Ectodermal cell (in vitro differentiated cells): Measurements from ENCODE around the gene SLC25A28.
"Not testable (repeated sequence)": the region's sequence is repeated elsewhere in the genome, so short reads cannot be mapped to it uniquely, and the experiment has no call there.

Experiments used
- H3K27ac ChIP-seq: 2 replicates; pipeline ENCODE4 v1.7.0; 2013; ENCODE audit warnings: mild to moderate bottlenecking, low read depth, low read length; ENCODE audit not compliant: insufficient read depth, poor library complexity, severe bottlenecking
- H3K27me3 ChIP-seq: 2 replicates; pipeline ENCODE4 v1.7.0; 2013; ENCODE audit warnings: mild to moderate bottlenecking, low read length; ENCODE audit not compliant: insufficient read depth, control insufficient read depth, poor library complexity, severe bottlenecking
- H3K36me3 ChIP-seq: one replicate; pipeline ENCODE4 v1.7.0; 2013; ENCODE audit warnings: low read length; ENCODE audit not compliant: control insufficient read depth, insufficient read depth
- H3K4me1 ChIP-seq: one replicate; pipeline ENCODE4 v1.7.0; 2013; ENCODE audit warnings: low read length; ENCODE audit not compliant: control insufficient read depth, insufficient read depth
- H3K4me3 ChIP-seq: 2 replicates; pipeline ENCODE4 v1.7.0; 2013; ENCODE audit warnings: low read depth, low read length, control low read depth; ENCODE audit not compliant: insufficient read depth
- H3K9me3 ChIP-seq: 2 replicates; pipeline ENCODE4 v1.7.0; 2013; ENCODE audit warnings: mild to moderate bottlenecking, low read length, moderate library complexity; ENCODE audit not compliant: control insufficient read depth
- WGBS, 2 experiments: methylation state at CpG; one replicate each; pipeline ENCODE4 v1.1.7; 2013; ENCODE audit warnings: missing lambda C conversion rate in 2 of 2; 5-methylcytosine and 5-hydroxymethylcytosine counted together

SLC25A28 gene

DNA sequence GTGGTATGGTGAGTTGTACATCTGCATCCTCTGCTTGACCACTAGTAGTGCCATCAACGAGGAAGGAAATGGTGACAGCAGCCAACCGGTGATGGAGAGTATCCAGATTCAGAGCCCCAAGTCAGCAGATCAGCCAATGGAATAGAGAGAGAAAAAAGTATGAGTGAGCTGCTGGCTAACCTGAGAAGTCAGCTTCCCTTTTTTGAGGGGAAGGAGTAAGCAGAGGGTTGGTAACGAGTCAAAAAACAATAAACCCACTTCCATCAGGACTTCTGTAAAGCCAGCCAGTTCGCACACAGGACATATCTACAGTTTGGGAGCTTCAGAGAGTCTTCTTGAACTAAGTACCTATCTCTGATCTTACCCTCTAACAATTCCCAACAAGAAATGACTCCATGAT lies 8.9 kb downstream of the SLC25A28 start:
- Histone ChIP-seq H3K9me3 (no peaks in the 10 kb centered on the region), H3K27ac (no peak overlapping the region), H3K4me1 (no peaks in the 10 kb centered on the region), H3K36me3 (peaks cover 4% of the 10 kb centered on the region), H3K27me3 (no peaks in the 10 kb centered on the region), H3K4me3 (no peak overlapping the region)
- WGBS, 2 experiments: 95 to 96% methylated on average over 4 of the region's 4 CpGs

DNA sequence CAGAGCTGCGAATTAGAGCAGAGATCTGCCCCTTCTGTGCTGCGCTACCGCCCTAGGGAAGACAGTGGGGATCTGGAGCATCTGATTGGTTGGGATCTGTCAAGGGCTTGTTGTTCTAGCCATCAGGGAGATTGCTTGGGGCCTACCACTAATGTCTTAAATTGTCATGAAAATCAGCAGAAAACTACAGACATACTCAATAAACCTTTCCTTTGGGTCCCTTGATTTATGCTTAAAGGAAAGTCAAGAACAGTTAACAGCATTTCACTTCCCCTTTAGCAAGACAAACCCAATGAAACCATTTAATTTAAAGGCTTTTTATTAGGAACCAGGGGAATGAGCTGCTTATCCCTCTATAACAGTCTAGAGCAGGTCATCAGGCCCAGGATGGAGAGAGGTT lies 10.0 kb downstream of the SLC25A28 start:
- WGBS, 2 experiments: 89 to 93% methylated on average over 3 of the region's 3 CpGs
- no peak overlapping the region for H3K4me3 ChIP-seq
- H3K27ac ChIP-seq: no peak overlapping the region
- H3K36me3 ChIP-seq: peaks cover 4% of the 10 kb centered on the region
- no peaks in the 10 kb centered on the region for H3K27me3 ChIP-seq
- no peaks in the 10 kb centered on the region for H3K9me3 ChIP-seq
- H3K4me1 ChIP-seq: no peaks in the 10 kb centered on the region

DNA sequence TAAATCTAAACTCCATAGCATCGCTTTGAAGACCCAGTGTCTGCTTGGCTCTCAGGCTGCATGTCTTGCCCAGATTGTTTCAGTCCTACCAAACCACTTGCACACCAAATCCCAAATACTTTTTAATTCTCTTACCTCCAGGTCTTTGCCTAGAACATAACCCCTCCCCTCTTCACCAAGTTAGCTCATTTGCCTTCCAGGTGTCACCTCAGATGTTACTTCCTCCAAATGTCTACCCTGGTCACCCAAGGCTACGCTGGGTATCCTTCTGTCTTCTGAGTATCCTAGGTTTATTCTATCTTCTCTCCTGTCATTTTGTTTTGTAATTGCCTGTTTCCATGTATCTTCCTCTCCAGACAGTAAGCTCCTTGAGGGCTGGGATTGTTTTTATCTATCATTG lies 11.1 kb downstream of the SLC25A28 start:
- 95 to 99% methylated on average over 2 of the region's 2 CpGs for WGBS, 2 experiments

DNA sequence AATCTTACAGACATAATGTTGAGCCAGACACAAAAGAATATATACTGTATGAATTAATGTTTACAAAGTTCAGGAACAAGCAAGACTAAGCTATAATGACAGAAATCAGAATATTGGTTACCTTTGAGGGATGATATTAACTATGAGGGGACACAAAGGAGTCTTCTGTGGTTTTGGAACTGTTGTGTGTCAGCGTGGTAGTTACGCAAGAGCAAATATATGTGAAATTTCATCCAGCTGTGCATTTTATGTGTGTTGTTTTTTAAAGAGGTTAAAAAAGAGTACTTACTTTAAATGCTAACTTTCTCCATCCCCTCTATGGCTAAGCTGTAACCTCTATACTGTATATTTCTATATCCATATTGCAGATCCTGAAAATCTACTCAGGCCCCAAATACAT lies 14.9 kb downstream of the SLC25A28 start:
- H3K9me3 ChIP-seq: no peaks in the 10 kb centered on the region
- H3K4me1 ChIP-seq: no peaks in the 10 kb centered on the region
- no peaks in the 10 kb centered on the region for H3K27me3 ChIP-seq
- H3K27ac ChIP-seq: no peak overlapping the region
- no peaks in the 10 kb centered on the region for H3K36me3 ChIP-seq
- WGBS, 2 experiments: 39 to 57% methylated on average over 2 of the region's 2 CpGs
- no peak overlapping the region for H3K4me3 ChIP-seq

More for the DNA sequence above, 11.1 kb downstream of the SLC25A28 start:
- Histone ChIP-seq H3K4me1 (no peaks in the 10 kb centered on the region), H3K9me3 (no peaks in the 10 kb centered on the region), H3K36me3 (peaks cover 4% of the 10 kb centered on the region), H3K27ac (no peak overlapping the region), H3K27me3 (no peaks in the 10 kb centered on the region), H3K4me3 (no peak overlapping the region)

DNA sequence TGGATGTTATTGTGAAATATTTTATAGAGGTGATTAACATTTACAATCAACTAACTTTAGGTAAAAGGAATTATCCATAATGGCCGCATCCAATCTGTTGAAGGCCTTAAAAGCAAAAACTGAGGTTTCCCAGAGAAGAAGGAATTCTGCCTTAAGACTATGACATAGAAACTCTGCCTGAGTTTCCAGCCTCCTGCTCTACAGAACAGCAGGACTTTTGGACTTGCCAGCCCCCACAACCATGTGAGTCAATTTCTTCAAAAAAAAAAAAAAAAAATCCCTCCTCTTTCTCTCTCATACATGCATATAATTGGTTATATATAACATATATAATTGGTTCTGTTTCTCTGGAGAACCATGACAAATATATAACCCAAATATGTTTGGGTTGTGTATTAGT lies 15.4 kb downstream of the SLC25A28 start:
- no peaks in the 10 kb centered on the region for H3K27me3 ChIP-seq
- H3K4me3 ChIP-seq: no peak overlapping the region
- no peak overlapping the region for H3K27ac ChIP-seq
- no peaks in the 10 kb centered on the region for H3K36me3 ChIP-seq
- no peaks in the 10 kb centered on the region for H3K4me1 ChIP-seq
- WGBS, 2 experiments: 89 to 93% methylated on average over 1 of the region's 1 CpG
- no peaks in the 10 kb centered on the region for H3K9me3 ChIP-seq

DNA sequence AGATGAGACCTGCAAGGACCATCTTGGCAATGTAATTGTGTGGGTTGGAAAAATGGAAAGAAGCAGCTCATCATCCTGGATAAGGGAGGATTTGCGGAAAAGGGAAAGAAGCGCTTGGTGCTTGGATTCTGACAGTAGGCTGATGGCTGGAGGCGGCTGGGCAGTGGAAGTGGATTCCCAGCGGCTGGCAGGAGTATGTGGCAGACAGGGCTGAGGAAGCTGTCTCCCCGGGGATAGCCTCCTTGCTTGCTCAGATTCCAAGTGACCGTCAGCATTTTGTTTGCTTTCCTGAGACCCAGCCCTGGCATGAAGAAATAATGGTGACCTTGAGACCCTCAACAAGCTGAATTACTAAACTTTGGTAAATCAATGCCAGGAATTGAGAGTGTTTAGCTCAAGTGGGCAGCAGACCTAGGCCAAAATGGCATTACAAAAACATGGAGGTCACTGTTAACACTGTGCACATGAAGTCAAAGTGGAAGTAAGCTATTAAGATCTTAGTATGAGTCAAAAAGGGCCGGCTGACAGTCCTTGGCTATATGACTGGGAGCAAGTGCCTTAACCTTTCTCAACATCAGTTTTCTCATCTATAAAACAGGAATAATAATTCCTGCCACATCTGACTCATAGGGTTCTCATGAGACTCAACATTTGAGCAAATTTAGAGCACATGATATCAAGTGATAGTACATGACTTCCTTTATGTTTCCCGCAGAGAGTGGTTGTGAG lies 21.3 kb downstream of the SLC25A28 start:
- Histone ChIP-seq H3K27ac (no peak overlapping the region), H3K4me3 (no peak overlapping the region), H3K4me1 (peaks cover 10% of the 10 kb centered on the region), H3K27me3 (no peaks in the 10 kb centered on the region), H3K9me3 (no peaks in the 10 kb centered on the region), H3K36me3 (no peaks in the 10 kb centered on the region)
- WGBS, 2 experiments: 76 to 84% methylated on average over 8 of the region's 8 CpGs

DNA sequence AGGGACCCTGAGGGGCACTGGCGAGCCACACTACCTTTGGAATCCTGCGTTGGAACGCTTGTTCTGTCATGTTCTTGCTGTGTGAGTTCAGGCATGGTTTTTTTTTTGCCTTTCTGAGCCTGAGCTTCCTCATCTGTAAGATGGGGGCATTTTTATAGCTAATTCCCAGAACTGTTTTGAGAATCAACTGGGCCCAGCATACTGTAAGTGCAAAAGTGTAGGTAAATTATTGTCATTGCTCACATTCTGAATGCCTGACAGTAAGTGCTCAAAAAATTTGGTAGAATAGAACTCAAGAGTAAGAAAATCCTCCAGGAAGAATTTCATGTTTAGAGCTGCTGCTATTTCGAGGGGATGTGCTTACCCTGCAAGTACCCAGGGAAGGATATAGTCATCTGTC lies 22.2 kb downstream of the SLC25A28 start:
- peaks cover 10% of the 10 kb centered on the region for H3K4me1 ChIP-seq
- no peaks in the 10 kb centered on the region for H3K9me3 ChIP-seq
- WGBS, 2 experiments: 51 to 60% methylated on average over 4 of the region's 4 CpGs
- H3K27me3 ChIP-seq: no peaks in the 10 kb centered on the region
- H3K4me3 ChIP-seq: no peak overlapping the region
- H3K36me3 ChIP-seq: no peaks in the 10 kb centered on the region
- H3K27ac ChIP-seq: no peak overlapping the region

DNA sequence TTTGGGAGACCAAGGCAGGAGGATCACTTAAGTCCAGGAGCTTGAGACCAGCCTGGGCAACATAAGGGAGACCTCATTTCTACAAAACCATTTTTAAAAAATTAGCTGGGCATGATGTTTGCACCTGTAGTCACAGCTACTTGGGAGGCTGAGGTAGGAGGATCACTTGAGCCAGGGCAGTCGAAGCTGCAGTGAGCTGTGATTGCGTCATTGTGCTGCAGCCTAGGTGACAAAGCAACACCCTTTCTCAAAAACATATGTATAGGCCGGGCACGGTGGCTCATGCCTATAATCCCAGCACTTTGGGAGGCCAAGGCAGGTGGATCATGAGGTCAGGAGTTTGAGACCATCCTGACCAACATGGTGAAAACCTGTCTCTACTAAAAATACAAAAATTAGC lies 23.5 kb downstream of the SLC25A28 start:
- not testable (repeated sequence) for H3K4me3 ChIP-seq, H3K36me3 ChIP-seq, H3K9me3 ChIP-seq, H3K27me3 ChIP-seq, H3K27ac ChIP-seq
- H3K4me1 ChIP-seq: peaks cover 10% of the 10 kb centered on the region
- WGBS, 2 experiments: 80 to 89% methylated on average over 4 of the region's 4 CpGs

DNA sequence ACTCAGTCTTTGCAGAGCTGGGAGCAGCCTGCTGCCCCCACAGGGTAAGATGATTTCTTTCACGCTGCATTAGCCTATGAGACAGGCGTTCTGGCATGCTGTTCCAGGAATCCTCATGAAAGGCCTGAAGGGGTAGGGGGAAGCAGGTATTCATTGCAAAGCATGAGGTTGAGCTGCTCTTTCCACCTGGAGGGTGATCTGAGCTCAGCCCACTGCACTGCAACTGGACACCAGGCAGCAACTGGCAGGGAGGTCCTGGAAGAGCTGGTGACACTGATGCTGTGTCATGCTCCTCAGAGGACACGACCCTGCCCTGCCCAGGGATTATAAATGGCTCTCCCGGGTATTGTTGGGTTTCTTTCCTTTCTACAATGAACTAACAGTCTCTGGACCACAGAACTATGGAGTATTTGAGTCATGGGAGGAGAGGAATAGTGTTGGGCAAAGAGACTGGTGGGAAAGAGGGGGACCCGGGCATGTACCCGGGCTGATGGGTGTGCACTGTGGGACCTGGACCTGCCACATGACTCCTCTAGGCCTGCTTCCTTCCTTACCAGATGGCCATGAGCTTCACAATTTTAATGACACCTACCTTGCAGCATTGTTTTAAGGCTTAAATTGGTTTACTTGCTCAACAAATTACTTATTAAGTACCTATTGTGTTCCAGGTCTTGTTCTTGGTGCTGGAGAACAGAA lies 24.3 kb downstream of the SLC25A28 start:
- no peaks in the 10 kb centered on the region for H3K9me3 ChIP-seq
- H3K4me3 ChIP-seq: no peak overlapping the region
- 76 to 77% methylated on average over 6 of the region's 6 CpGs for WGBS, 2 experiments
- no peak overlapping the region for H3K27ac ChIP-seq
- H3K27me3 ChIP-seq: no peaks in the 10 kb centered on the region
- H3K36me3 ChIP-seq: no peaks in the 10 kb centered on the region
- H3K4me1 ChIP-seq: peaks cover 10% of the 10 kb centered on the region

DNA sequence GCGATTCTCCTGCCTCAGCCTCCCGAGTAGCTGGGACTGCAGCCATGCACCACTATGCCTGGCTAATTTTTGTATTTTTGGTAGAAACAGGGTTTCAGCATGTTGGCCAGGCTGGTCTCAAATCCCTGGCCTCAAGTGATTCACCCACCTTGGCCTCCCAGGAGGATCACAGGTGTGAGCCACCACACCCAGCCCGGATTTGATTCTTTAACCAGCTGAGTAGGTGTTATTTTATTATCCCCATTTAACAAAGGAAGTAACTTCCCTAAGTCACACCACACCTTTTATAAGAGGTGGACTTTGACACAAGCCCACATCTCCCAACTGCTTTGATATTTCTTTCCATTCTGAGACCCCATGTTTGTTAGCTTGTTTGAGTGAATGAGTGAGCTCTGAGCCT lies 25.0 kb downstream of the SLC25A28 start:
- WGBS, 2 experiments: 74 to 91% methylated on average over 3 of the region's 3 CpGs
- no peak overlapping the region for H3K4me3 ChIP-seq
- no peaks in the 10 kb centered on the region for H3K27me3 ChIP-seq
- peaks cover 10% of the 10 kb centered on the region for H3K4me1 ChIP-seq
- no peaks in the 10 kb centered on the region for H3K36me3 ChIP-seq
- H3K27ac ChIP-seq: no peak overlapping the region
- no peaks in the 10 kb centered on the region for H3K9me3 ChIP-seq
